ENCODE results near the gene GNG12. TPM values are rescaled to one million over a fixed set of nuclear protein-coding genes. Genes with fewer than 3 reads are reported as not detected.

The GNG12 gene
- total and polyA plus RNA-seq, 9 of the 15 experiments (the other 6 are each of a cell fraction or from before 2014, with no cell fraction given): 2.6 to 6.0 (median 4.1) TPM

GRCh38 chr1:67686267-67687197, 146.7 kb downstream of the GNG12 start (continued):
- TF ChIP-seq ZNF445 (CRISPR knock-in tag; IDR thresholded peaks at IDR 0.05; ENCODE audit: low read depth): peak; percentile 9; the same call in 1 of the 2 replicates
- no peak for TF ChIP-seq SNIP1 (IDR thresholded peaks at IDR 0.05; ENCODE audit: low read depth)
- no peak for TF ChIP-seq ZKSCAN3 (CRISPR knock-in tag; IDR thresholded peaks at IDR 0.05)
- no peak; the same call in 1 of the 2 replicates for TF ChIP-seq ZNF12 (CRISPR knock-in tag; IDR thresholded peaks at IDR 0.05)
- peak; percentile 44 for TF ChIP-seq RBBP5 (IDR thresholded peaks at IDR 0.05; ENCODE audit: borderline replicate concordance, insufficient read depth, low read length, poor library complexity, severe bottlenecking)
- TF ChIP-seq, protein P1, sequence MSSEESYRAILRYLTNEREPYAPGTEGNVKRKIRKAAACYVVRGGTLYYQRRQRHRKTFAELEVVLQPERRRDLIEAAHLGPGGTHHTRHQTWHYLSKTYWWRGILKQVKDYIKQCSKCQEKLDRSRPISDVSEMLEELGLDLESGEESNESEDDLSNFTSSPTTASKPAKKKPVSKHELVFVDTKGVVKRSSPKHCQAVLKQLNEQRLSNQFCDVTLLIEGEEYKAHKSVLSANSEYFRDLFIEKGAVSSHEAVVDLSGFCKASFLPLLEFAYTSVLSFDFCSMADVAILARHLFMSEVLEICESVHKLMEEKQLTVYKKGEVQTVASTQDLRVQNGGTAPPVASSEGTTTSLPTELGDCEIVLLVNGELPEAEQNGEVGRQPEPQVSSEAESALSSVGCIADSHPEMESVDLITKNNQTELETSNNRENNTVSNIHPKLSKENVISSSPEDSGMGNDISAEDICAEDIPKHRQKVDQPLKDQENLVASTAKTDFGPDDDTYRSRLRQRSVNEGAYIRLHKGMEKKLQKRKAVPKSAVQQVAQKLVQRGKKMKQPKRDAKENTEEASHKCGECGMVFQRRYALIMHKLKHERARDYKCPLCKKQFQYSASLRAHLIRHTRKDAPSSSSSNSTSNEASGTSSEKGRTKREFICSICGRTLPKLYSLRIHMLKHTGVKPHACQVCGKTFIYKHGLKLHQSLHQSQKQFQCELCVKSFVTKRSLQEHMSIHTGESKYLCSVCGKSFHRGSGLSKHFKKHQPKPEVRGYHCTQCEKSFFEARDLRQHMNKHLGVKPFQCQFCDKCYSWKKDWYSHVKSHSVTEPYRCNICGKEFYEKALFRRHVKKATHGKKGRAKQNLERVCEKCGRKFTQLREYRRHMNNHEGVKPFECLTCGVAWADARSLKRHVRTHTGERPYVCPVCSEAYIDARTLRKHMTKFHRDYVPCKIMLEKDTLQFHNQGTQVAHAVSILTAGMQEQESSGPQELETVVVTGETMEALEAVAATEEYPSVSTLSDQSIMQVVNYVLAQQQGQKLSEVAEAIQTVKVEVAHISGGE (CRISPR knock-in tag; IDR thresholded peaks at IDR 0.05): peak in 1 of 3 experiments; percentile 65; a peak in 2 of 6 replicates
- no peak for TF ChIP-seq RNF219 (CRISPR knock-in tag; IDR thresholded peaks at IDR 0.05)
- TF ChIP-seq ZSCAN29 (IDR thresholded peaks at IDR 0.05): no peak
- TF ChIP-seq KDM5B (IDR thresholded peaks at IDR 0.05; ENCODE audit: insufficient replicate concordance, low read depth, low read length): peak; percentile 48
- TF ChIP-seq FOXP1 (CRISPR knock-in tag; IDR thresholded peaks at IDR 0.05): no peak
- TF ChIP-seq SRF (CRISPR knock-in tag; IDR thresholded peaks at IDR 0.05): no peak
- TF ChIP-seq ZNF134 (CRISPR knock-in tag; conservative IDR thresholded peaks at IDR 0.05): no peak
- TF ChIP-seq ZNF511 (CRISPR knock-in tag; IDR thresholded peaks at IDR 0.05): no peak; the same call in 1 of the 2 replicates
- TF ChIP-seq, protein P2, sequence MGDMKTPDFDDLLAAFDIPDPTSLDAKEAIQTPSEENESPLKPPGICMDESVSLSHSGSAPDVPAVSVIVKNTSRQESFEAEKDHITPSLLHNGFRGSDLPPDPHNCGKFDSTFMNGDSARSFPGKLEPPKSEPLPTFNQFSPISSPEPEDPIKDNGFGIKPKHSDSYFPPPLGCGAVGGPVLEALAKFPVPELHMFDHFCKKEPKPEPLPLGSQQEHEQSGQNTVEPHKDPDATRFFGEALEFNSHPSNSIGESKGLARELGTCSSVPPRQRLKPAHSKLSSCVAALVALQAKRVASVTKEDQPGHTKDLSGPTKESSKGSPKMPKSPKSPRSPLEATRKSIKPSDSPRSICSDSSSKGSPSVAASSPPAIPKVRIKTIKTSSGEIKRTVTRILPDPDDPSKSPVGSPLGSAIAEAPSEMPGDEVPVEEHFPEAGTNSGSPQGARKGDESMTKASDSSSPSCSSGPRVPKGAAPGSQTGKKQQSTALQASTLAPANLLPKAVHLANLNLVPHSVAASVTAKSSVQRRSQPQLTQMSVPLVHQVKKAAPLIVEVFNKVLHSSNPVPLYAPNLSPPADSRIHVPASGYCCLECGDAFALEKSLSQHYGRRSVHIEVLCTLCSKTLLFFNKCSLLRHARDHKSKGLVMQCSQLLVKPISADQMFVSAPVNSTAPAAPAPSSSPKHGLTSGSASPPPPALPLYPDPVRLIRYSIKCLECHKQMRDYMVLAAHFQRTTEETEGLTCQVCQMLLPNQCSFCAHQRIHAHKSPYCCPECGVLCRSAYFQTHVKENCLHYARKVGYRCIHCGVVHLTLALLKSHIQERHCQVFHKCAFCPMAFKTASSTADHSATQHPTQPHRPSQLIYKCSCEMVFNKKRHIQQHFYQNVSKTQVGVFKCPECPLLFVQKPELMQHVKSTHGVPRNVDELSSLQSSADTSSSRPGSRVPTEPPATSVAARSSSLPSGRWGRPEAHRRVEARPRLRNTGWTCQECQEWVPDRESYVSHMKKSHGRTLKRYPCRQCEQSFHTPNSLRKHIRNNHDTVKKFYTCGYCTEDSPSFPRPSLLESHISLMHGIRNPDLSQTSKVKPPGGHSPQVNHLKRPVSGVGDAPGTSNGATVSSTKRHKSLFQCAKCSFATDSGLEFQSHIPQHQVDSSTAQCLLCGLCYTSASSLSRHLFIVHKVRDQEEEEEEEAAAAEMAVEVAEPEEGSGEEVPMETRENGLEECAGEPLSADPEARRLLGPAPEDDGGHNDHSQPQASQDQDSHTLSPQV (IDR thresholded peaks at IDR 0.05): peak; percentile 69; the same call in 1 of the 2 replicates
- TF ChIP-seq ZNF586 (CRISPR knock-in tag; conservative IDR thresholded peaks at IDR 0.05): no peak

Data from K562 (cell line).